ENCODE data around the gene GABRB1.

Gene GABRB1

GRCh38 chr4:47471064-47471463 lies 439.7 kb downstream of the GABRB1 start:
- no peak for DNase-seq (ENCODE audit: low read depth)

GRCh38 chr4:47471591-47471990 lies 440.2 kb downstream of the GABRB1 start:
- no peak for DNase-seq (ENCODE audit: low read depth)

- no peak for DNase-seq (ENCODE audit: low read depth)
These were observed 441.9 kb downstream of the GABRB1 start for GRCh38 chr4:47473141-47473750.

GRCh38 chr4:47474799-47475198 lies 443.4 kb downstream of the GABRB1 start:
- DNase-seq (ENCODE audit: low read depth) = no peak

- DNase-seq (ENCODE audit: low read depth) = no peak
These were observed 444.0 kb downstream of the GABRB1 start for GRCh38 chr4:47475411-47475810.

All from activated T-cell treated with anti-CD3 and anti-CD28 coated beads for 1 hour (primary cell).